OCI-M2 (cell line): Measurements from ENCODE around the gene AFAP1L1.

Experiments
- DNase-seq: peaks from one replicate; lab custom pipeline; 2025; ENCODE audit not compliant: unreplicated experiment; lab: John Stamatoyannopoulos, UW

AFAP1L1 gene

GRCh38 chr5:149370878-149371277 lies 99.2 kb downstream of the AFAP1L1 start:
- DNase-seq: no peak

- DNase-seq: no peak
These were observed 99.8 kb downstream of the AFAP1L1 start for GRCh38 chr5:149371296-149371962.

GRCh38 chr5:149372076-149372795 lies 100.6 kb downstream of the AFAP1L1 start:
- no peak for DNase-seq

- DNase-seq: no peak
These were observed 101.3 kb downstream of the AFAP1L1 start for GRCh38 chr5:149372932-149373331.

GRCh38 chr5:149374303-149374702 lies 102.6 kb downstream of the AFAP1L1 start:
- DNase-seq: no peak

DNA sequence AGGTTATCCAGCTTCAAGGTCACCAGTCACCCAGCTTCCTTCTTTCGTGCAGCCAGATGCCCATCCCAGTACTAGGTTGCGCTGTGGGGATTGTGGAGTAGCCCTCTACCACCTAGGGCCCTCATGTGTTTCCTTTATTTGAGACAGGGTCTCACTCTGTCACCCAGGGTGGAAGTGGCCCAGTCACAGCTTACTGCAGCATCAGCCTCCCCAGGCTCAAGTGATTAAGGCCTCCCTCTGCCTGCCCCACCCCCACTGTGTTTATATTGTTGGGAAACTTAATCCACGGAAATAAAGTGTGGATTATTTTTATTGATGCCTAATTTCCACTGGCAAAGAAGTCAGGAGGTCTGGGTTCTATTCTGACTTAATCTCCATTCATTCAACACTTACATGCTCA lies 103.1 kb downstream of the AFAP1L1 start:
- DNase-seq: no peak

GRCh38 chr5:149375434-149375833 lies 103.8 kb downstream of the AFAP1L1 start:
- DNase-seq: no peak

DNA sequence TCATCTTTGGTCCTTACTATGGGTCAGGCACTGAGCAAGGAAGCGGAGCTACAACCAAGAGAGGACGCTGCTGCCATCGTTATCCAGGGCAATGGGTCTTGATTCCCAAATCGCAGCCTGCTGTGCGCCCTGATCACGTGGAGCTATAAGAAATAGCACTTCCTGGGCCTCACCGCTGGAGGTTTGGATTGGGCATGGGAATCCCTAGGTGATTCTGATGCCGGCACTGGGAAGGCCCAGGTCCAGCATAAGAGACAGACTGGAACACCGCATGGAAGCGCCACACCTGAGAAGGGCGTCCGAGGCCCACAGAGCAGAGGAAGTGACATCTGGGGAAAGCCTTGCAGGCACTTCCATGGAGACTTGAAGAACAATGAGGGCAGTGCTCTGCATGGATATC lies 104.4 kb downstream of the AFAP1L1 start:
- DNase-seq: no peak

DNA sequence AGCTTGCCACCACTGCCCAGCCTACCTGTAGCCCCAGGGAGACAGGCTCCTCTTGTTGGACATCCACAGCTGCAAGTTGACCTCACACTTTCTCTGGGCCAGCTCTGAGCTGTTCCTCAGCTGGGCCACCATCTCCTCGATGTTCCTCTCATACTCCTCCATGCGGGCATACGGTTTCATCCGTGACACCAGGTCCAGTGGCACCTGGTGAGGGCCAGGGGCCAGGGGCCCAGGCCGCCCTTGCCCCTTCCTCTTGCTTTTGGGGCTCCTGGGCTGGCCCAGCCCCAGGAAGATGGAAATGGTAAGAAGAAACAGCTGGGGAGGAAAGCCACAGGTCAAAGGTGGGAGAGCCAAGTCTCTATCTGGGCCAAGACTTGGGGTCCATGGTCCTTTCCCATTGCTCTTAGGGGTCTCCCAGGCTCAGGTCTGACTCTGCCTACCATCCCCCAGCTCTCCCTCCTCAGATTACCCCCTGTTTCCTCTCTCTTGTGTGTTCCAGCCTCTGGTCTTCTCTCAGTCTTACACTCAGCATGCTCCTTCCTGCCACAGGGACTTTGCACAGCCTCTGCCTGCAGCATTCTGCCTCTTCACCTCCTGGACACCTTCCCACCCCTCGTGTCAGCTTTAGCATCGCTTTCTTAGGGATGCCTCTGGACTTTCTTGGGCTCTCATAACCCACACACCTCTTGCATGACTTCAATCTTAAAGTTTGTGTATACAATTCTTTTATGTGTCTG lies 105.2 kb downstream of the AFAP1L1 start:
- no peak for DNase-seq

DNA sequence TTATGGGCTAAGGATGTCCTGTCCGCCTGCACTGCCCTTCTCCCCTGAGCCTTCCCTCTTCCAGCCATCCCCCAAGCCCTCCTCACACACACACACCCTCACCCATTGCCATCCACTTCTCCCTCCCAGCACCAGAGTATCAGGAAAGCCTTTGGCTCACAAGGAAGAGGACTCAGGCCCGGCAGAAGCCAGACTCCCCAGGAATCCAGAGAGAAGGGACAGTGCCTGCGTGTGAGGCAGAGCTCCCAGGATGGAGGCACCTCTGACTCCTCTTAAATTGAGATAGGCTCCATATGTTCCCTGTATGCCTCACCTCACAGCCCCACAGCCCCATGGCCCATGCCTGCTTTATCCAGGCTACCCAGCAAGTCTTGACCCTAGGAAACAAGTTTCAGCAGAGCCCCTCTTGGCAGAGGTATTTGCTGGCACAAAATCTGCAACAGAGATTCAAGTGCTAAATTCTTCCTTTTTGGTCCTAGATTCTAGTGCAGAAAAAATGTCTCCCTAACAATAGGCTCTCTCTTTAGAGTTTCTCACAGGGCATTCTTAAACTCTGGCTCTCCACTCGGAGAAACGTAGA lies 106.7 kb downstream of the AFAP1L1 start:
- DNase-seq: no peak

GRCh38 chr5:149379177-149379761 lies 107.6 kb downstream of the AFAP1L1 start, which contains the start of gene IL17B:
Gene IL17B, minus strand, starts transcription at chr5:149379292. Its CDS starts 67 bp downstream, at chr5:149379225.
- no peak for DNase-seq

DNA sequence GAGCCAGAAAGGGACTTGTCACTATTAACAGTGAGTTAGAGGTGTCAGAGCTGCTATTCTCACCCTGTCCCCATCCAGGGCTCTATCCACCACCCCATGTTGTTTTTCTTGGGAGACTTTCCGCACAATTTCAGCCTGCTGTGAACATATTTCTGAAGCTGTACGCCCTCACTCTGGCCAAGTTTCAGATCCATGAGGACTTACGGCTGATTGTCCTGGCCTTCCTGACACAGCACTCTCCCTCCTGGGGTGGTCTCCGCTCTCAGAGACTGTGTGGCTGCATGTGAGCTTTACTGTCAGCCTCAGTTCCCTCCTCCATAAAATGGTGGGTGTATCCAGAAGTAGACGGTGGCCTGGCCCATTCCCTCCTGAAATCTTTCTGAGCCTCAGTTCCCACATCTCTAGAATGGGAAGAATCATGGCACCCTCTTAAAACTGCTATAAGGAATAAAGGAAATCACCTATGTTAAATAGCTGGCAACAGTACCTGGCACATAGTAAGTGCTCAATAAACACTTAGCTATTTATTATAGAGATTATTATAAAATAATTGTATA lies 108.2 kb downstream of the AFAP1L1 start:
- no peak for DNase-seq

DNA sequence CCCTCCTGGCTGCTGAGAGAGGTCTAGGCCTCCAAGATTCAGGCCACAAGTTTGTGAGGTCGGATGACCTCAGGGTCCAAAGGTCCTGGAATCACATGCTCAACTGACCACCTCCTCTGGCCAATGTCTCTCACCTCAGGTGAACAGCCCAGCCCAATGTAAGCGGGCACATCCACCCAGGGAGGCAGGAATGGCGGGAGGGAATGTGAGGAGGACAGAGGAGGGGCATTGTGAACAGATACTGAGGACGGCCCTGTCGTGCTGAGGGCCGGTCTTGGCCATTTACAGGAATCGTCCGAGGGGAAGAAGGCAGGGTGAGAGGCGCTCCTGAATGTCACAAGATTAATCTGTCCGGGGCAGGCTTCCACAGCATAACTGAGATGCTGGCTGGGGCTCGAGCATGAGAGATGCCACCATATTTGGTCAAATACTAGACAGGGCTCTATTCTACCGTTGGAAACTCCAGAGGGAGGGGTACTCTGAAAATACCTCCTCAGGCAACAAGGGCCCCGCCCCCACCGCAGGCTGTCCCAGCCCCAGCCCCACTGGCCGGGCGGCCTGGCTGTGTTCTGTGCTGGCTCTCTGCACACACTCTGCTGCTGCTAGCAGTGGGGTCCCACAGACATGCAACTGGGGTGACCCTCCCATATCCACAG lies 108.9 kb downstream of the AFAP1L1 start:
- no peak for DNase-seq

- DNase-seq: no peak
These were observed 109.8 kb downstream of the AFAP1L1 start for GRCh38 chr5:149381261-149381985.

DNA sequence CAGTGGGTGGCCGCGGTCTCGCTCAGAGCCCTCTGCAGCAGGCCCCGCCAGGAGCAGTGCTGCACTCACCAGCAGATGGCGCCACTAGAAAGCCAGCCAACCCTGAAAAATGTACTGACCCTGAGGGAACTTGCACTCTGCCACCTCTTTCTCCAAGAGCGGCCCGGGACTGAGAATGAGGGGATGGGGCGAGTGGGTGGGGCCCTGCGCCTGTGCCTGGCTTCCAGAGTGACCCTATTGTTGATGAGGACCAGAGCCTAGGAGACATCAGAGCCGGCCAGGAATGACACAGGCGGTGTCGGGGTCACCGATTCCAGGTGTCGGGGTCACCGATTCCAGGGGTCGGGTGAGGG lies 110.3 kb downstream of the AFAP1L1 start:
- DNase-seq: no peak

- DNase-seq: no peak
These were observed 111.0 kb downstream of the AFAP1L1 start for GRCh38 chr5:149382517-149383220.

GRCh38 chr5:149383399-149383798 lies 111.7 kb downstream of the AFAP1L1 start:
- DNase-seq: no peak

GRCh38 chr5:149386166-149386565 lies 114.5 kb downstream of the AFAP1L1 start:
- no peak for DNase-seq

DNA sequence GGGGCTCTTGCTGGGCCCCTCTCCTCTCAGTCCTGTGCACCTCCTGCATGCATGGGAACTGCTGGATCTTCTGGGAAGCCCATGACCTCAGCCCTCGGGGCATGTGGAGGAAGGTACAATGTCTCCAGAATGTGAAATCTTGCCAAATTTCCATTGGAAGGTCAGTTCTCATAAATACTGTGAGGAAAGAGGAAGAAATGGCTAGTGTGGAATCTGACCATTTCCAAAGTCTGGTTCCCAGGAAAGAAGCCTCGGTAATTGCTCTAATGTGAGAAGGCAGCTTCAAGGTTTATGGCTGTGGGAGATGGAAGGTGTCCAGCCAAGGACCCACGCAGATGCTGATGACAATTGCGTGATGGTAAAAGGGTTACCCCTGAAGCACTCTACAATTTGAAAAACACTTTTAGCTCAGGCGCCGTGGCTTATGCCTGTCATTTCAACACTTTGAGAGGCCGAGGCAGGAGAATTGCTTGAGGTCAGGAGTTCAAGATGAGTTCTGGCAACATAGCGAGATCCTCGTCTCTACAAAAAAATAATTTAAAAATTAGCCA lies 115.5 kb downstream of the AFAP1L1 start:
- DNase-seq: no peak
